Measurements from ENCODE around the gene SORCS2.

The SORCS2 gene

GRCh38 chr4:7422151-7422897 lies 230.0 kb downstream of the SORCS2 start:
- in situ Hi-C loops (cut with MboI; ENCODE audit: low sequenced_read_pairs) = no loop called here

- in situ Hi-C loops (cut with MboI; ENCODE audit: low sequenced_read_pairs) = no loop called here
These were observed 230.5 kb downstream of the SORCS2 start for GRCh38 chr4:7422898-7423180.

DNA sequence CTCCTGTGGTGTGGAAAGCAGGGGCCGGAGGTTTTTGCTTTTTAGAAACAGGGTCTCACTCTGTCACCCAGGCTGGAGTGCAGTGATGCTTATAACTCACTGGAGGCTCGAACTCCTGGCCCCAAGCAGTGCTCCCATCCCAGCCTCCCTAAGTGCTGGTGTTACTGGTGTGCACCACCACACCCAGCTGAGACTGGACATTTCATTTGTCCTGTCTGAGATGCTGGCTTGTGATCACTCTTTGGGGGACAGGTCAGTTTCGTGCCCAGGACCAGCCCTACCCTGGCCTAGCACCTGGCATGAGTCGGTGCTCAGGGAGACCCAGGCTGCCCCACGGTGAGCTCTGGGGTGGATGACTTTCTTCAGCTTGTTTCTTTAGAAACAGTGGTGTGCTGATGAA lies 231.1 kb downstream of the SORCS2 start:
- in situ Hi-C loops (cut with MboI; ENCODE audit: low sequenced_read_pairs) = no loop called here

GRCh38 chr4:7423801-7424552 lies 231.6 kb downstream of the SORCS2 start:
- in situ Hi-C loops (cut with MboI; ENCODE audit: low sequenced_read_pairs) = no loop called here

DNA sequence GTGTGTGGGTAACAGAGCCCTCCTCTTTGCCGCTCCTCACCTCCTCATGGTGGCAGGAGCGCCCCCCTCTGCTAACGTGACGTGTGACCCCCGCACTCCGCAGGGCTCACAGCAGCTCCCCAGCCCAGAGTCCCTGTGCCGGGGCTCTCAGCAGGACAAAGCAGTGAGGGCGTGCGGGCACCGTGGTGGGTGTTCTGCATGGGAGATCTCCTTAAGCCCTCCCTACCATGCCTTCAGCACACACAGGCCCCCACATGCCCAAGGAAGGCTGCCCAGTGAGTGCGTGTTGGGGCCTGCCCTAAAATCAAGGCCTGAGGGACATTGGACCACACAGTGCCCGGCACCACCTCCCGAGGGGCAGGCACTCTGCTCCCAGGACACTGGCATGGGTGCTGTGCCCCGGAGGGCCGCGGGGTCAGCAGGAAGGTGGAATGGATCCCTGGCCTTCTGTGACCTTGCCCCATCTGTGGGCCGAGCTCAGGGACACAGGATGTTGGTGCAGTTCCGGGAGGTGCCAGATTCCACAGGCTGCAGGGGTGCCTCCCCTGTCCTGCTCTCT lies 232.3 kb downstream of the SORCS2 start:
- in situ Hi-C loops (cut with MboI; ENCODE audit: low sequenced_read_pairs) = no loop called here

DNA sequence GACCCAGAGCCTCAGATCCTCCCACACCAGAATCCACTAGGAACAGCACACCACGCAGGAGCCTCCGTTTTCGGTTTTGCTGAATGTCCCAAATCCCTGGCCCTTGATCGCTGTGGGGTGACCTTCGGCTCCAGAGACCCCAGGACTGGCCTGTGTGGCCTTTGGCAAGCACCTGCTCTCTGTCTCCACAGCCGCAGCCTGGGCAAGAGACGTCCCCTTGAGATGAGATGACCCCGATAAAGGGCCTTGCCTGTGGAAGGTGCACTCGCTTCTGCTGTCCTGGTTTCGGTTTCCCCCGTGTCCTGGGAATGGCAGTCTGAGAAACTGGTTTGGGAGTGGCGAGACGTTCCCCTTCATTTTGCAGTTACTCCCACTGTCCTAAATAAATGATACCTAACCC lies 232.8 kb downstream of the SORCS2 start:
- in situ Hi-C loops (cut with MboI; ENCODE audit: low sequenced_read_pairs) = no loop called here

- in situ Hi-C loops (cut with MboI; ENCODE audit: low sequenced_read_pairs) = no loop called here
These were observed 233.5 kb downstream of the SORCS2 start for GRCh38 chr4:7425591-7426468.

- in situ Hi-C loops (cut with MboI; ENCODE audit: low sequenced_read_pairs) = no loop called here
These were observed 234.3 kb downstream of the SORCS2 start for GRCh38 chr4:7426525-7427171.

DNA sequence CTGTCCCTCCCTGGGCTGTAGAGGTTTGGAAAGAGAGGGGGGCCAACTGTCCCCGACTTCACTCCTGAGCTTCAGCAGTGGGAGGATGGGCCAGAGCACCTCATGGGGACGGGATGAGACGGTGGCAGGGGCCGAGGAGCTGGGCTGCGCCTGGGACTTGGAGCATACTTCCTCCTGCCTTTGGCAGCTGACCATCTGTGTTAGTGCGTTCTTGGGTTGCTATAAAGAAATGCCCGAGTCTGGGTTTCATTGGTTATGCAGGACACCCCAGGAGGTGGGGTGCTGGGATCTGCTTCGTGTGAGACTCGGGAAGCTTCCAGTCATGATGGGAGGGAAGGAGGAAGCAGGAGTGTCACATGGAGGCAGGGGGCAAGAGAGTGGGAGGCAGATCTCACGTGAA lies 235.0 kb downstream of the SORCS2 start:
- in situ Hi-C loops (cut with MboI; ENCODE audit: low sequenced_read_pairs) = no loop called here

DNA sequence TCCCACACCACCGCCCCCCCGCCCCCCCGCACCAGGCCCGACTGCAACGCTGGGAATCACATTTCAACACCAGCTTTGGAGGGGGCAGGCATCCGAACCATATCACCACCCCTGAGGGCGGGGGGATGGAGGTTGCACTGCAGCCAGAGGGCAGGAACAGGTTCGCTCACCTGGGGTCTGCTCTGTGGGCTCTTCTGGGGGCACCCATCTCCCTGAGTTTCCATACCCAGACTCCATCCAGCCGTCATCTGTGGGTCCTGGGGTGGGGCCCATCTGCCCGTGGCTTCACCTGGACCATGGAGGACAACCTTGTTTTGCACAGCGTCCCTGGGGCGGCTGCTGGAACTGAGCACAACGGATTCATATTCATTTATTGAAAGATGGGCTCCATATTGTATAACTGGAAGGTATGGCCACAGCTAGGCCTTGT lies 235.5 kb downstream of the SORCS2 start:
- in situ Hi-C loops (cut with MboI; ENCODE audit: low sequenced_read_pairs) = no loop called here

DNA sequence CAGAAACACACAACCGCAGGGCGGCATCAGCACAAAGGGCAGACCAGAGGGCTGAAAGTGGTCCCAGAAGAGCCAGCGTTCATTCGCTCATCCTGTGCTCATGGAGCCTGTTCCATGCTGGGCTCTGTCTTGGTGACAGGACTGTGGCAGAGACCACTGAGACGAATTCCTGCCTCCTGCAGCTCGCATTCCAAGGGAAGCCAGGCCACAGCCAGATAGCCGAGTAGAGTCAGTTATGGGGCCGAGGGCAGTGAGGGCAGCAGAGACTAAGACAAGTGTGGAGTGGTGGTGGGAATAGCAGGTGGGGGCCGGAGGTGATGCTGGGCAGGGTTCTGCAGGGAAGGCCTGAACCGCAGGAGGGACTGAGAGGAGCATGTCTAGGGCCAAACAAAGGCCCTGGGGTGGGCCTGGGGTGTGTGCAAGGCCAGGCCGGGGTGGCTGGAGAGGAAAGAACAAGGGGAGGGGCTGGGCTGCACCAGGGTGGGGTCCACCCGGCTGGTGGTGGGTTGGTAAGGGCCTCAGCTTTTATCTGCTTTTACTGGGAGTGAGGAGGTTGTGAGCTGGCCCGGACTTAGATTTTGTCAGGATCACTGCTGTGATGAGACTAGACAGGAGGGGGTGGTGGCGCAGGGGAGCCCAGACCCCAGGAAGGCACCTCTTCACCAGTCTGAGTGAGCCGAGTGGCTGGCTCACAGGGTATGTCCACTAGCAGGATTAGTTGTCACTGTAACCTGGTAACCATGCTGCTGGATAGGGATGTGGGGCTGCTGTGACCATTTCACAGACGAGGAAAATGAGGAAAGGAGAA lies 236.1 kb downstream of the SORCS2 start:
- in situ Hi-C loops (cut with MboI; ENCODE audit: low sequenced_read_pairs) = no loop called here

GRCh38 chr4:7429069-7429416 lies 236.7 kb downstream of the SORCS2 start:
- in situ Hi-C loops (cut with MboI; ENCODE audit: low sequenced_read_pairs) = no loop called here

DNA sequence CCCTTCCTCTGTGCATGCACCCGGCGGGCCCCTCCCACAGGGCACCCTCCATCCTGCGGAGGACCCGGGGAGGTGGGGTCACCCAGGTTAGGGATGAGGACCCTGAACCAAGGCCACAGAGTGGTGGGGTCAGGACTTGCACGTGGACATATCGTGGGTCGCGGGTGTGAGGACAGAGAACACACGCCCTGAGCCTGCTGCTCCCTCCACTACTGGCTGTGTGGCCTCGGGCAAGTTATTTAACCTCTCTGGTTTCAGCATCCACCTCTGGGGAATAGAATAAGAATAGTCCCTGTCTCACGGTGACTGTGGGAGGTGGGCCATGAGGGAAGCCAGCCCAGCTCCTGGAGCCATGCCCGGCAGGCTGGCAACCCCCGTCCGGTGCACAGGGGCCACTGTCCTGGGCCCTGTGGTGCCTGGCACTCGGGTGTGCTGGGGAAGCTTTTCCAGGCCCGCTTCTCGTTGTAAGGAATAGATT lies 237.3 kb downstream of the SORCS2 start:
- in situ Hi-C loops (cut with MboI; ENCODE audit: low sequenced_read_pairs) = no loop called here

DNA sequence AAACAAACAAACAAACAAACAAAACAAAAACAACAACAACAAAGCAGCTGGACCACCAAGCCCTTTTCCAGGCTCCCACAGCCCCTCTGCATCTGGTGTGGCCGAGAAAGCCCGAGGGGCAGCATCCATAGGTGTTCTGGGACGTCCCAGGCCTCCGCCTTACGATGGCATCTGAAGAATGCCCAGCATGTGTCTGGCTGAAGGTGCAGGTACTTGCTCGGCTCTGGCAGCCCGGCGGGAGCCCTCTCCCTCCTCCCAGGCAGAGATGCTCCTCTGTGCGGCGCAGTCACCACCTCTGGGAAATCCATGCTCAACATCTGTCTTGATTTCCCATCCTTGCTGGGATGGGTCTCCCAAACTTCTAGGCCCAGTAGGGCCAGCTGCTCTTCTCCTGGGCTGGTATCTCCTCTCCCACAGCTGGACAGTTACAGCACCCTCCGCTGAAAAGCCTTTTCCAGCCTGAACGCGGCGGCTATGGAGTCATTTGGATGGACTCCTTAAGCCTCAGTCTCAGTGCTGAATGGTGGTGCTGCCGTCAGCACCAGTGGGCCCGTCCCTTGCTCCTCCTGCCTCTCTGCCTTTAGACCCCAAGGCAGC lies 238.1 kb downstream of the SORCS2 start:
- in situ Hi-C loops (cut with MboI; ENCODE audit: low sequenced_read_pairs) = no loop called here

DNA sequence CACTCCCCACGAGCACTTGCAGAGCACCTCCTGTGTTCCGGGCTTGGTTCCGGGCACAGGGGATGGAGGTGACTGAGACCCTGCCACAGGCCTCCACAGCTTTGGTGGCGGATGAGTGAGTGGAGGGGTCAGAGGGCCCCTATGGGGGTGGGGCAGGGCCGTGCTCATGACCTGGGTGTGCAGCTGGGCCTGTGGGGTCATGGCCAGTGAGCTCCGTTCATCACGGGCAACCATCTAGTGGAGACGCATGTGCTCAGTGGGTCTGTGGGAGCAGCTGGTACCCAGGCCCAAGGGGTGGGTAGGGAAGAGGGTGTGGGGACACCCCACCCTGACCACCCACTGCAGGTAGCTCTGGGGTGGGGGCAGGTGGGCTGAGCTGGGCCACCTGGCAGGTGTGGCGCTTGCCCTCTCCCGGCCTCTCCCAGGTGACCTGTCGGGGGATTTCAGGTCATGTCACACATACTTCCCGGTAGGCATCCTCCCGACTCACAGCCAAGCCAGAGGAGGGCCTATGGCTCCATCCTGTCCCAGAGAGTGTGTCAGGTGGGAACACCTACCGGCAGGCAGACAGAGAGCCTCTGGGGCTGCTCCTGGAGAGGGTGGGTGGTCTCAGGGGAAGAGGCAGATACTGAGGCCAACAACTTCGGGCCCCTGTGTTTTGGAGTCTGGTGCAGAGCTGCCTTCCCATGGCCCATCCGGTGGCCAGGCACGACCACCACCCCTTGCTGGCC lies 238.8 kb downstream of the SORCS2 start:
- in situ Hi-C loops (cut with MboI; ENCODE audit: low sequenced_read_pairs) = no loop called here

DNA sequence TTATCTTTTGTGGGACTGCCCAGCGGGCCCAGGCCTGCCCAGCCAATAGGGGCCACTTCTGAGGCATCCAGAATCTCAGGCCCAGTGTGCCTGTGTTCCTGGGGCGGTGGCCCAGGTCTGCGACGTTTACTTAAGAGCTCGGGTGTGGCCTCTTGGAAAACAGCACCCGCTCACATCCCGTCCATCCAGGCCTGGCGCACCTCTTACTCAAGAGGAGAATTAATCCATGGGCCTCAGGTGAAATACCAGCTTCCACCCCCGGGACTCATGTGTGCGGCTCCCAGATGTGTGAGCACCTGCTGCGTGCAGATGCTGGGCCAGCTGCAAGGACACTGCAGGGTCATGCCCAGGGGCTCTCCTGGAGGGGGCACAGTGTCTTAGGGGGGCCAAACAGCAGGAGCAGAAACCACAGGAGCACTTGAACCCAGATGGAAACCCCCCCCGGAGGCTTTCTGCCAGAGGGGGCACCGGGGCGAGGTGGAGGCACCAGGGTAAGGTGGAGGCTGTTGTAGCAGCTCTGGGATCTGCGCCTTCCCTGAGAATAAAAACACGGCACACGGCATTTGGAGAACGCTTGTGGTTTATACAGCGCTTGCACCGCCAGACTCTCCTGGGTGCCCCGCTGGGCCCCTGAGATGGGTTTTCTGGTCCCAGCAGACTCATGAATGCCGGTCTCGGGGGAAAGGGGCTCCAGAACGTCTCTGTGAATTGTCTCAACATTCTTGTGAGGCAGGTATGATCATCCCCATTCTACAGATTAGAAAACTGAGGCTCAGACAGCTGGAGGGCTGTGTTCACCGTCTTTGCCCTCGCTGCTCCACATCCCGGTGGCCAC lies 239.6 kb downstream of the SORCS2 start:
- in situ Hi-C loops (cut with MboI; ENCODE audit: low sequenced_read_pairs) = no loop called here

- in situ Hi-C loops (cut with MboI; ENCODE audit: low sequenced_read_pairs) = no loop called here
These were observed 240.4 kb downstream of the SORCS2 start for GRCh38 chr4:7432531-7433375.
